GM12878 (cell line): ENCODE results near the gene MRRF.

Source experiments
- RCOR1 ChIP-seq: conservative IDR thresholded peaks from 2 replicates; pipeline ENCODE4 v1.6.1; 2012; ENCODE audit warnings: low read depth, low read length, improper control_type of control experiment
- TF ChIP-seq, protein P1 (sequence below): fragments of 450-650 bp; formaldehyde crosslinking; IDR thresholded peaks from 2 replicates; pipeline ENCODE4 v1.4.0; 2022; ENCODE audit warnings: mild to moderate bottlenecking, moderate library complexity

DNA sequence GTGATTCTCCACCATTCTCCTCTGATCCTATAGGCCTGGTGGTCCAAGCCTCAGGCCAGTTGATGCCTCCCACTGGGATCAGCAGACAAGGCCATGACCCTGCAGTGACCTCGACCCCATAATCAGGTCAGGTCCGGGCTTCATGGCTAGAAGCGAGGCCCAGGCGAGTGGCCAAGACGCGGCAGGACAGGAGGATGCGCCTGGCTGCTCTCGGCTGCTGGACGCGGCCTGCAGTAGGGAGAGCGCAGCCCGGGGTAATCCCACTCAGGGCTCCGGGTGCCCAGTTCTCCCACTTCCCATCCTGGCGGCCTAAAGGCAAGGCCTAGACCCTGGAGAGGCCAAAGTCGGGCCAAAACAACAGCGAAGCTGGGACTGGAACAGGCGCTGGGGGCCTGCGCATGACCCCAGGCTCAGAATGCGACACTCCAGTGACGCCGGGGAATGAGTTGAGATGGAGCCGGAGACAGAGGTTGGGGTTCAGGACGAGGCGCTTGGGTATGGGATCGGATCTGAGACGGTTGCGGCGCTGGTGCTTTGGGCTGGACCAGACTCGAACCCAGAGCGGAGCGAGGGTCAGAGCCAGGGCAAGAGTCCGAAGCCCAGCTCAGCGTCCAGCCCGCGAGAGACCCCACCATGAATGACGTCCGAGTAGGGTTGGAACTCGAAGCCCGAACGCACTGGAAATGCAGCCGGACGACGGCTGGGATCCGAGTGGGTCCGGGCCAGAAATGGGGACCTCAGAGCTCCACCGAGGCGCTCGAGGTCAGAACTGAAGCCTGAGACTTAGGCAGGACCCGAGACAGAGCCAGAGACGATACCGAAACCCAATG is 39.2 kb upstream of the MRRF start:
- TF ChIP-seq RCOR1 = no peak
- TF ChIP-seq, protein P1, sequence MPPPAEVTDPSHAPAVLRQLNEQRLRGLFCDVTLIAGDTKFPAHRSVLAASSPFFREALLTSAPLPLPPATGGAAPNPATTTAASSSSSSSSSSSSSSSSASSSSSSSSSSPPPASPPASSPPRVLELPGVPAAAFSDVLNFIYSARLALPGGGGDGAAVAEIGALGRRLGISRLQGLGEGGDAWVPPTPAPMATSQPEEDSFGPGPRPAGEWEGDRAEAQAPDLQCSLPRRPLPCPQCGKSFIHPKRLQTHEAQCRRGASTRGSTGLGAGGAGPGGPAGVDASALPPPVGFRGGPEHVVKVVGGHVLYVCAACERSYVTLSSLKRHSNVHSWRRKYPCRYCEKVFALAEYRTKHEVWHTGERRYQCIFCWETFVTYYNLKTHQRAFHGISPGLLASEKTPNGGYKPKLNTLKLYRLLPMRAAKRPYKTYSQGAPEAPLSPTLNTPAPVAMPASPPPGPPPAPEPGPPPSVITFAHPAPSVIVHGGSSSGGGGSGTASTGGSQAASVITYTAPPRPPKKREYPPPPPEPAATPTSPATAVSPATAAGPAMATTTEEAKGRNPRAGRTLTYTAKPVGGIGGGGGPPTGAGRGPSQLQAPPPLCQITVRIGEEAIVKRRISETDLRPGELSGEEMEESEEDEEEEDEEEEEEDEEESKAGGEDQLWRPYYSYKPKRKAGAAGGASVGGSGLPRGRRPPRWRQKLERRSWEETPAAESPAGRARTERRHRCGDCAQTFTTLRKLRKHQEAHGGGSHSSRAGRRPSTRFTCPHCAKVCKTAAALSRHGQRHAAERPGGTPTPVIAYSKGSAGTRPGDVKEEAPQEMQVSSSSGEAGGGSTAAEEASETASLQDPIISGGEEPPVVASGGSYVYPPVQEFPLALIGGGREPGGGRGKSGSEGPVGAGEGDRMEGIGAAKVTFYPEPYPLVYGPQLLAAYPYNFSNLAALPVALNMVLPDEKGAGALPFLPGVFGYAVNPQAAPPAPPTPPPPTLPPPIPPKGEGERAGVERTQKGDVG (CRISPR knock-in tag) = no peak
